ENCODE data around the gene SPAG16. TPM values are rescaled to one million over a fixed set of nuclear protein-coding genes. Genes with fewer than 3 reads are reported as not detected.
"Not testable (repeated sequence)": the region's sequence is repeated elsewhere in the genome, so short reads cannot be mapped to it uniquely, and the experiment has no call there.

The SPAG16 gene
- total RNA-seq, 2 donors from 2014 or later = 27.1 to 29.2 TPM

DNA sequence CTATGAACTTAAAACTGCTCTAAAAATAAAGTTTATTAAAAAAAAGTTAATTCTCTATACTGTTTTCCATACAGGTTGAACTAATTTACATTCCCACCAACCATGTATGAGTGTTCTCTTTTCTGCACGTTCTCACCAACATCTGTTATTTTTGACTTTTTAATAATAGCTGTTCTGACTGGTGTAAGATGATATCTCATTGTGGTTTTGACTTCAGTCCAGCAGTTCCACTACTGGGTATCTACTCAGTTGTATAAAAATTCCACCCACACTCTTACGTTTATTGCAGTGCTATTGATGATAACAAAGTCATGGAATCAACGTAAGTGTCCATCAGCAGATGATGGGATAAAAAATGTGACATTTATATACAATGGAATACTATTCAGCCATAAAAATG, 33.7 kb downstream of the SPAG16 start:
- intact Hi-C loops (cut with DNase I) = no loop called here
- Histone ChIP-seq H3K9me3 (no peaks in the 10 kb centered on the region), H3K36me3 (no peaks in the 10 kb centered on the region), H3K27me3 (replicated peaks; ENCODE audit: insufficient read depth) (no peaks in the 10 kb centered on the region), H3K27ac (no peak overlapping the region), H3K4me1 (replicated peaks) (no peaks in the 10 kb centered on the region), H3K4me3 (no peak overlapping the region)
- DNase-seq (ENCODE audit: low spot score) = no peak
- 37% methylated on average over 3 of the region's 3 CpGs for WGBS
- no peak for TF ChIP-seq POLR2AphosphoS5 (IDR thresholded peaks at IDR 0.05)
- TF ChIP-seq, protein P1, sequence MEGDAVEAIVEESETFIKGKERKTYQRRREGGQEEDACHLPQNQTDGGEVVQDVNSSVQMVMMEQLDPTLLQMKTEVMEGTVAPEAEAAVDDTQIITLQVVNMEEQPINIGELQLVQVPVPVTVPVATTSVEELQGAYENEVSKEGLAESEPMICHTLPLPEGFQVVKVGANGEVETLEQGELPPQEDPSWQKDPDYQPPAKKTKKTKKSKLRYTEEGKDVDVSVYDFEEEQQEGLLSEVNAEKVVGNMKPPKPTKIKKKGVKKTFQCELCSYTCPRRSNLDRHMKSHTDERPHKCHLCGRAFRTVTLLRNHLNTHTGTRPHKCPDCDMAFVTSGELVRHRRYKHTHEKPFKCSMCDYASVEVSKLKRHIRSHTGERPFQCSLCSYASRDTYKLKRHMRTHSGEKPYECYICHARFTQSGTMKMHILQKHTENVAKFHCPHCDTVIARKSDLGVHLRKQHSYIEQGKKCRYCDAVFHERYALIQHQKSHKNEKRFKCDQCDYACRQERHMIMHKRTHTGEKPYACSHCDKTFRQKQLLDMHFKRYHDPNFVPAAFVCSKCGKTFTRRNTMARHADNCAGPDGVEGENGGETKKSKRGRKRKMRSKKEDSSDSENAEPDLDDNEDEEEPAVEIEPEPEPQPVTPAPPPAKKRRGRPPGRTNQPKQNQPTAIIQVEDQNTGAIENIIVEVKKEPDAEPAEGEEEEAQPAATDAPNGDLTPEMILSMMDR (IDR thresholded peaks at IDR 0.05) = no peak
- TF ChIP-seq POLR2A (IDR thresholded peaks at IDR 0.05) = no peak

DNA sequence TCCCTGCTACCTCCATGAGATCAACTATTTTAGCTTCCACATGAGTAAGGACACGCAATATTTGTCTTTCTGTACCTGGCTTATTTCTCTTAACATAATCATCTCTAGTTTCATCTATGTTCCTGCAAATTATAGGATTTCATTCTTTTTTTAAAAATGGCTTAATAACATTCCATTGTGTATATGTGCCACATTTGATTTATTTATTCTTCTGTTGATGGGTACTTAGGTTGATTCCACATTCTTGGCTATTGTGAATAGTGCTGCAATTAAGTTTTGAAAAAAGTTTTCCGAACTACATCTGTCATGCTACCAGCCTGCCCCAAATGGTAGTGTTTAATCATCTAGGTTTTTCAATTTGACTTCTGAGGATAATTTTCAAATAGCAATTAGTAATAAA, 36.3 kb downstream of the SPAG16 start:
- DNase-seq (ENCODE audit: low spot score) = no peak
- WGBS = 96% methylated on average over 2 of the region's 2 CpGs
- Histone ChIP-seq H3K27ac (no peak overlapping the region), H3K36me3 (no peaks in the 10 kb centered on the region), H3K27me3 (replicated peaks; ENCODE audit: insufficient read depth) (no peaks in the 10 kb centered on the region), H3K9me3 (no peaks in the 10 kb centered on the region), H3K4me1 (replicated peaks) (no peaks in the 10 kb centered on the region), H3K4me3 (no peak overlapping the region)
- intact Hi-C loops (cut with DNase I) = no loop called here
- TF ChIP-seq, protein P1 (IDR thresholded peaks at IDR 0.05) = no peak
- TF ChIP-seq POLR2AphosphoS5 (IDR thresholded peaks at IDR 0.05) (no peak), POLR2A (IDR thresholded peaks at IDR 0.05) (no peak)

DNA sequence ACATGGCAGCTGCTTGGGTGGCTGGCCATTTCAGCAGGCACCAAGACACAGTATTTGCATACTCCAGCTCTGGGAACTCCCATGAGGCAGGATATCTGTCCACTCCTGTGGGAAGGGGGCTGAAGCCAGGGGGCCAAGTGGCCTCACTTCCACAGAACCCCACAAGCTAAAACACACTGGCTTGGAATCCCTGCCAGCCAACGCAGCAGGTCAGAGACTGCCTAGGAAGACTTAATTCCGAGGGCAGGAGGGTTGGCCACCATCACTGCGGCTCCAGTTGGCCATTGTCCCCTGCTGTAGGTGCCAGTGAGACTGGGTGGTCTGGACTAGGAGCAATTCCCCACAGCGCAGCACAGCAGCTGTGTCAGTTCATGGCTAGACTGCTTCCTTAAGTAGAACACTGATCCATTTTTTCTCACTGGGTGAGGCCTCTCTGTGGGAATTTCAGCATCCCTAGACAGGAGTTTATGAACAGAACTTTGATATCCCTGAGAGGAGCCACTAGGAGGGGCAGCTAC, 52.0 kb downstream of the SPAG16 start:
- intact Hi-C loops (cut with DNase I) = no loop called here
- no peak overlapping the region for H3K27ac ChIP-seq
- no peaks in the 10 kb centered on the region for H3K9me3 ChIP-seq
- TF ChIP-seq, protein P1 (IDR thresholded peaks at IDR 0.05) = no peak
- no peak for TF ChIP-seq POLR2AphosphoS5 (IDR thresholded peaks at IDR 0.05)
- TF ChIP-seq POLR2A (IDR thresholded peaks at IDR 0.05) = no peak
- WGBS = 98% methylated on average over 4 of the region's 4 CpGs
- H3K4me1 ChIP-seq (replicated peaks) = no peaks in the 10 kb centered on the region
- H3K27me3 ChIP-seq (replicated peaks; ENCODE audit: insufficient read depth) = no peaks in the 10 kb centered on the region
- H3K36me3 ChIP-seq = no peaks in the 10 kb centered on the region
- no peak overlapping the region for H3K4me3 ChIP-seq
- no peak for DNase-seq (ENCODE audit: low spot score)

DNA sequence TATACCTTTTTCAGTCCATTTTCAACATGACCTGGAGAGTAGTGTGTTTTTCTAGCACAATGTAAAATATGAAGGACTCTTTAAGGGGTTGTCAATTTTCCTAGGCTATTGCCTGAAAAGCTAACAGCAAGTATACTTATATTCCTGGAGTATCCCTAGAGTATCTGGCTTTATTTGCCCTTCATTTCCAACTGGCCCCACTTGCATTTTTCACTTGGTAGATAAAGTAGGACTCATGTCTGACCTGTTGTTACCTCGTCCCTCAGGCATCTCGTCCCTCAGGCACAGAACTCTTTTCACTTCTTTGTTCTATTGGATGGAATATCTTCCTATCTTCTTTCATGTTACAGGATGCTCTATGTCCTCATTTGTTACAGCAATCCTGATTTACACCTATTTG, 69.2 kb downstream of the SPAG16 start:
- H3K36me3 ChIP-seq = no peaks in the 10 kb centered on the region
- no peak overlapping the region for H3K27ac ChIP-seq
- TF ChIP-seq, protein P1 (IDR thresholded peaks at IDR 0.05) = no peak
- TF ChIP-seq POLR2AphosphoS5 (IDR thresholded peaks at IDR 0.05) = no peak
- H3K4me1 ChIP-seq (replicated peaks) = no peaks in the 10 kb centered on the region
- H3K9me3 ChIP-seq = no peaks in the 10 kb centered on the region
- H3K27me3 ChIP-seq (replicated peaks; ENCODE audit: insufficient read depth) = no peaks in the 10 kb centered on the region
- intact Hi-C loops (cut with DNase I) = no loop called here
- DNase-seq (ENCODE audit: low spot score) = no peak
- WGBS = 90% methylated on average over 2 of the region's 2 CpGs
- H3K4me3 ChIP-seq = no peak overlapping the region

DNA sequence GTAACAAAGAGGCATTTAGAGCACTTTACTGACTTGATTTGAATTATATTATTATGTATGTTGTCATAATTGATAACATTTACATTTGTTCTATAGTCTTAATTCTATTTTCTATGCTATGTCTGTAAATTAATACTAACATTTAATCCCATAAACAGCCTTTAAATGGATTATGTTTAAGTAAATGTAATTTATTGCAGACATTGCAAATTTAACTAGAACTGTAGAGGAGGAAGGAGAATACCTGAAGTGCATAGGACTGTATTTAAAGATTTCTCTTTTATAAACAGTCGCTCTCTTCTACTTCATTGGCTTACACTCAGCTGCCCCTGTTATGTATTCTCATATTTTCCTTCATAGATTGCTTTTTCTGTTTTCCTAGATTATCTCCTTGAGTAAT, 92.4 kb downstream of the SPAG16 start:
- 94% methylated on average over 1 of the region's 1 CpG for WGBS
- Histone ChIP-seq H3K36me3 (no peaks in the 10 kb centered on the region), H3K27me3 (replicated peaks; ENCODE audit: insufficient read depth) (no peaks in the 10 kb centered on the region), H3K4me3 (no peak overlapping the region), H3K27ac (no peak overlapping the region), H3K4me1 (replicated peaks) (no peaks in the 10 kb centered on the region), H3K9me3 (no peaks in the 10 kb centered on the region)
- intact Hi-C loops (cut with DNase I) = no loop called here
- TF ChIP-seq POLR2A (IDR thresholded peaks at IDR 0.05) (no peak), POLR2AphosphoS5 (IDR thresholded peaks at IDR 0.05) (no peak)
- TF ChIP-seq, protein P1 (IDR thresholded peaks at IDR 0.05) = no peak
- DNase-seq (ENCODE audit: low spot score) = no peak

DNA sequence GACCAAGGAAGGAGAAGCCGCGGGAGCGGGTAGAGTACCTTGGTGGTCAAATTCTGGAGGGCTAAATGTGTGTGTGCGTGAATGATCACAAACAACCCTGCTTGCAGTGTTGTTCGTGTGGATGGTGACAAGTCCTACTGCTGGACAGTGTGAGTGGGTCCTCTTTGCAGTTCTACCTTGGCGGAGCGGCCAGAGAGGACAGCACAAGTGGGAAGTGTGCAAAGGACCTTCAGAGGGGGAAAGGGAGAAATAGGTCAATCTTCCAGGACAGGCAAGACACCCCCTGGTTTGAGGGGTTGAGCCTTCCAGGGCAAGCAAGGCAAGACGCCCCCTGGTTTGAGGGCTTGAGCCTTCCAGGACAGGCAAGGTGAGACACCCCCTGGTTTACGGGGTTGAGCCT, 122.8 kb downstream of the SPAG16 start:
- DNase-seq (ENCODE audit: low spot score); H3K4me3 ChIP-seq; H3K27me3 ChIP-seq (replicated peaks; ENCODE audit: insufficient read depth); H3K9me3 ChIP-seq; H3K27ac ChIP-seq; intact Hi-C loops (cut with DNase I); H3K4me1 ChIP-seq (replicated peaks); H3K36me3 ChIP-seq: not testable (repeated sequence)
- 93% methylated on average over 9 of the region's 9 CpGs for WGBS

DNA sequence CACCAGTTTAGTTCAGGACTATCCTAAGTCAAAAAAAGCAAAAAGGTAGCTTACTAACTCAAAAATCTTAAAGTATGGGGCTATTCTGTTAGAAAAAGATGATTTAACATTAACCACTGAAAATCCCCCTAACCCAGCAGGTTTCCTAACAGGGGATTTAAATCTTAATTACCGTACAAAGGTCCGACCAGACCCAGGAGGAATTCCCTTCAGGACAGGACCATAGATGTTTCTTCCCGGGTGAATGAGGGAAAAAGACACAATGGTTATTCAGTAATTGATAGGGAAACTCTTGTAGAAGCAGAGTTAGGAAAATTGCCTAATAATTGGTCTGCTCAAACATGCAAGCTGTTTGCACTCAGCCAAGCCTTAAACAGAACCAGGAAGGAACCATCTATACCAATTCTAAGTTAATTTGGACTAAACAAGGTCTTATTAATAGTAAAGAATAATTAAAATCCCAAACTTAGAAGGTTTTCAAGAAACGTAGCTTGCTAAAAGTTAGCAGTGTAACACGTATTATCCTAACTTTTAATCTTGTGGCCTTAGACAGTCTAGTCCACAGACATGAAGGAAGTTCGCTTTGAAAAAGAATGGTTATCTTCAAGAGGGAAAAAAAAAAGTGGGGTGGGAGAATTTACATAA, 124.3 kb downstream of the SPAG16 start:
- H3K9me3 ChIP-seq; DNase-seq (ENCODE audit: low spot score); H3K27ac ChIP-seq; H3K4me1 ChIP-seq (replicated peaks); H3K36me3 ChIP-seq; H3K27me3 ChIP-seq (replicated peaks; ENCODE audit: insufficient read depth); H3K4me3 ChIP-seq; intact Hi-C loops (cut with DNase I): not testable (repeated sequence)
- 52% methylated on average over 6 of the region's 6 CpGs for whole genome bisulfite sequencing

All from prostate gland (tissue), 2 donors.